ENCODE results near the gene ZNF69.
"Not testable (repeated sequence)": the region's sequence is repeated elsewhere in the genome, so short reads cannot be mapped to it uniquely, and the experiment has no call there.

The ZNF69 gene

GRCh38 chr19:11887611-11888531, at the start of gene ZNF69:
Gene ZNF69 (plus strand): TSS chr19:11887782. CDS start chr19:11887924, 142 bp downstream.
- no peak for DNase-seq

- no peak for DNase-seq
Observed at GRCh38 chr19:11843722-11844121, 43.9 kb upstream of the ZNF69 start.

GRCh38 chr19:11847615-11848014, 40.0 kb upstream of the ZNF69 start:
- DNase-seq: not testable (repeated sequence)

GRCh38 chr19:11848200-11848593, 39.4 kb upstream of the ZNF69 start:
- no peak for DNase-seq

- DNase-seq: peak; percentile 78
Observed at GRCh38 chr19:11848594-11849469, 38.8 kb upstream of the ZNF69 start, which contains the start of gene ZNF439. Gene ZNF439 (plus strand): TSS chr19:11848726. CDS start chr19:11848868, 142 bp downstream.

GRCh38 chr19:11850289-11850688, 37.3 kb upstream of the ZNF69 start:
- not testable (repeated sequence) for DNase-seq

GRCh38 chr19:11853358-11853757, 34.2 kb upstream of the ZNF69 start:
- DNase-seq: no peak

GRCh38 chr19:11856596-11857250, 30.9 kb upstream of the ZNF69 start:
- DNase-seq: no peak

GRCh38 chr19:11860721-11861120, 26.9 kb upstream of the ZNF69 start:
- no peak for DNase-seq

- DNase-seq: no peak
Observed at GRCh38 chr19:11861301-11861700, 26.3 kb upstream of the ZNF69 start.

GRCh38 chr19:11867766-11868165, 19.8 kb upstream of the ZNF69 start:
- not testable (repeated sequence) for DNase-seq

- DNase-seq: no peak
Observed at GRCh38 chr19:11868188-11868587, 19.4 kb upstream of the ZNF69 start.

GRCh38 chr19:11872624-11873023, 15.0 kb upstream of the ZNF69 start:
- DNase-seq: no peak

GRCh38 chr19:11873762-11874161, 13.8 kb upstream of the ZNF69 start:
- DNase-seq: no peak

- not testable (repeated sequence) for DNase-seq
Observed at GRCh38 chr19:11879687-11880266, 7.8 kb upstream of the ZNF69 start.

- no peak for DNase-seq
Observed at GRCh38 chr19:11880598-11880997, 7.0 kb upstream of the ZNF69 start.

GRCh38 chr19:11881151-11881800, 6.3 kb upstream of the ZNF69 start:
- DNase-seq: no peak

GRCh38 chr19:11882606-11883005, 5.0 kb upstream of the ZNF69 start:
- no peak for DNase-seq

- DNase-seq: no peak
Observed at GRCh38 chr19:11887234-11887610, 360 bp upstream of the ZNF69 start.

GRCh38 chr19:11889901-11890300, 2.3 kb downstream of the ZNF69 start:
- not testable (repeated sequence) for DNase-seq

- DNase-seq: no peak
Observed at GRCh38 chr19:11890634-11891033, 3.1 kb downstream of the ZNF69 start.

- DNase-seq: no peak
Observed at GRCh38 chr19:11894851-11895250, 7.3 kb downstream of the ZNF69 start.
